Testis (tissue), 3 donors: ENCODE results near the gene LMNTD2. TPM values are rescaled to one million over a fixed set of nuclear protein-coding genes. Genes with fewer than 3 reads are reported as not detected.

Source experiments
- DNase-seq: peaks from one replicate; pipeline ENCODE4 v3.0.0-alpha.2; 2019
- H3K27ac ChIP-seq, 2 donors: fragments of 200-600 bp; sonication (generic); one replicate each; pipeline ENCODE4 v1.5.1; 2019
- H3K27me3 ChIP-seq: fragments of 200-600 bp; sonication (generic); one replicate; pipeline ENCODE4 v1.5.1; 2019
- H3K36me3 ChIP-seq: fragments of 200-600 bp; sonication (generic); one replicate; pipeline ENCODE4 v1.5.1; 2017; ENCODE audit warnings: low read depth; ENCODE audit errors: missing control alignments
- H3K4me1 ChIP-seq: fragments of 200-600 bp; sonication (generic); one replicate; pipeline ENCODE4 v1.5.1; 2019
- H3K4me3 ChIP-seq, 2 donors: fragments of 200-600 bp; sonication (generic); one replicate each; pipeline ENCODE4 v1.5.1; 2017 to 2019
- H3K9me3 ChIP-seq: fragments of 200-600 bp; sonication (generic); one replicate; pipeline ENCODE4 v1.5.1; 2017
- CTCF ChIP-seq, 3 experiments: fragments of 450-650 bp in 2 of 3; fragments of 200-600 bp in 1 of 3; sonication (generic) in 1 of 3; IDR thresholded peaks; one replicate each; pipeline ENCODE4 v1.5.1; 2016 to 2019; ENCODE audit warnings: antibody characterized with exemption in 3 of 3, mild to moderate bottlenecking in 2 of 3, moderate library complexity in 1 of 3
- POLR2A ChIP-seq: fragments of 450-650 bp; IDR thresholded peaks from one replicate; pipeline ENCODE4 v1.6.1; 2017; ENCODE audit warnings: antibody characterized with exemption, mild to moderate bottlenecking, moderate library complexity
- WGBS, 2 donors: methylation state at CpG; one replicate each; pipeline ENCODE4 v1.1.5; 2018; 5-methylcytosine and 5-hydroxymethylcytosine counted together
- intact Hi-C: fragments of 100-400 bp; cut with DNase I; formaldehyde crosslinking; loops from one replicate; pipeline ENCODE4 v1.15.1; 2023; ENCODE audit warnings: low total_unique reads
- polyA plus RNA-seq: library from polyadenylated mRNA; stranded (reverse); fragments of 350-450 nt; fragmentation: Illumina TruSeq; extraction: RNeasy Lipid Tissue Mini Kit (QIAGEN cat#74804); gene quantifications from one replicate; pipeline ENCODE4 v1.2.3, GENCODE V29; 2014; ENCODE audit warnings: low read depth, low replicate concordance; ENCODE audit not compliant: insufficient read depth
- total RNA-seq, 2 donors: library from RNA; depleted of rRNA; stranded (reverse); fragments of >200 nt; gene quantifications; one replicate each; pipeline ENCODE4 v1.2.3, GENCODE V29; 2016

The LMNTD2 gene
- total and polyA plus RNA-seq, 3 donors from 2014 or later: 26.1 to 59.9 (median 29.2) TPM

- 93 to 95% methylated on average over 10 of the region's 10 CpGs for WGBS, 2 donors
Observed at GRCh38 chr11:584287-584686, 23.7 kb upstream of the LMNTD2 start.

GRCh38 chr11:581752-582151 lies 21.2 kb upstream of the LMNTD2 start:
- no peak for TF ChIP-seq POLR2A
- H3K27ac ChIP-seq: no peak overlapping the region
- no peaks in the 10 kb centered on the region for H3K9me3 ChIP-seq
- no peak for DNase-seq
- no peaks in the 10 kb centered on the region for H3K27me3 ChIP-seq
- H3K4me1 ChIP-seq: peaks cover 32% of the 10 kb centered on the region
- H3K4me3 ChIP-seq: no peak overlapping the region
- H3K36me3 ChIP-seq: no peaks in the 10 kb centered on the region
- WGBS, 2 donors: 78 to 81% methylated on average over 17 of the region's 17 CpGs
- intact Hi-C loops: no loop called here

More at GRCh38 chr11:584287-584686, 23.7 kb upstream of the LMNTD2 start:
- DNase-seq: no peak
- Histone ChIP-seq H3K27me3 (no peaks in the 10 kb centered on the region), H3K4me3 (no peak overlapping the region), H3K27ac (no peak overlapping the region), H3K36me3 (no peaks in the 10 kb centered on the region), H3K9me3 (no peaks in the 10 kb centered on the region), H3K4me1 (peaks cover 10% of the 10 kb centered on the region)
- TF ChIP-seq POLR2A: no peak
- no peak for TF ChIP-seq CTCF (IDR thresholded peaks at IDR 0.05)
- intact Hi-C loops: no loop called here

GRCh38 chr11:581342-581741 lies 20.8 kb upstream of the LMNTD2 start:
- Histone ChIP-seq H3K9me3 (no peaks in the 10 kb centered on the region), H3K4me3 (no peak overlapping the region), H3K36me3 (no peaks in the 10 kb centered on the region), H3K27me3 (no peaks in the 10 kb centered on the region), H3K27ac (no peak overlapping the region), H3K4me1 (peaks cover 32% of the 10 kb centered on the region)
- TF ChIP-seq CTCF (IDR thresholded peaks at IDR 0.05) (no peak), POLR2A (no peak)
- 72 to 90% methylated on average over 7 to 14 of the region's 14 CpGs for WGBS, 2 donors
- no peak for DNase-seq
- intact Hi-C loops: no loop called here

GRCh38 chr11:579830-580601 lies 19.5 kb upstream of the LMNTD2 start:
- H3K4me1 ChIP-seq: peaks cover 35% of the 10 kb centered on the region
- TF ChIP-seq POLR2A (no peak), CTCF (IDR thresholded peaks at IDR 0.05) (no peak)
- 58 to 60% methylated on average over 20 of the region's 20 CpGs for WGBS, 2 donors
- no peak overlapping the region for H3K27ac ChIP-seq
- no peak overlapping the region for H3K4me3 ChIP-seq
- intact Hi-C loops: no loop called here
- no peaks in the 10 kb centered on the region for H3K36me3 ChIP-seq
- DNase-seq: peak; percentile 38
- H3K9me3 ChIP-seq: no peaks in the 10 kb centered on the region
- no peaks in the 10 kb centered on the region for H3K27me3 ChIP-seq

- intact Hi-C loops: no loop called here
- peaks cover 44% of the 10 kb centered on the region for H3K4me1 ChIP-seq
- no peak overlapping the region for H3K4me3 ChIP-seq
- H3K27me3 ChIP-seq: no peaks in the 10 kb centered on the region
- peak overlapping the region in 1 of 2 donors; percentile 1 for H3K27ac ChIP-seq
- 63 to 77% methylated on average over 17 to 21 of the region's 21 CpGs for WGBS, 2 donors
- no peaks in the 10 kb centered on the region for H3K9me3 ChIP-seq
- no peak for DNase-seq
- TF ChIP-seq CTCF (IDR thresholded peaks at IDR 0.05) (no peak), POLR2A (no peak)
- H3K36me3 ChIP-seq: no peaks in the 10 kb centered on the region
Observed at GRCh38 chr11:578276-579035, 17.9 kb upstream of the LMNTD2 start.
